ENCODE measurements around the gene TRPV3. TPM values are rescaled to one million over a fixed set of nuclear protein-coding genes. Genes with fewer than 3 reads are reported as not detected.

The TRPV3 gene
- total and polyA plus RNA-seq, 2 of the 13 experiments (the other 11 are each of a cell fraction or from before 2014, with no cell fraction given), result 0.90 to 1.0 TPM

DNA sequence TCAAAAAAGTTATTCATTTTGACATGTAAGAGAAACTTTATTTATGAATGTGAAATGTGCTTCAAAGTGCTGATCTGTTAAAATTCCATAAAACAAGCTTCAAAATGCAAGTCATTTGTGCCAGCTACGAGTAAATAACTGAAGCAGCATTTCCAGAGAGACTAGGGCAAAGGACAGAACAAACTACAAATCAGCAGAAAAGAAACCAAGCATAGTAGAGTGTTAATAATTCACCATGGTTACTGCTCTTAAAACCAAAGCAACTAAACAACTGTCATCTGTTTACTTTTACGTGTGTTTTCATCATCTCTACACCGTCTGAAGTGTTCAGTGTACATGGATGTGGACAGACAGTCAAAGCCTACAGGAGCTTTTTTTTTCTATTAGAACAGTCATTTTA is 83.4 kb downstream of the TRPV3 start (continued):
- TF ChIP-seq, protein P1, sequence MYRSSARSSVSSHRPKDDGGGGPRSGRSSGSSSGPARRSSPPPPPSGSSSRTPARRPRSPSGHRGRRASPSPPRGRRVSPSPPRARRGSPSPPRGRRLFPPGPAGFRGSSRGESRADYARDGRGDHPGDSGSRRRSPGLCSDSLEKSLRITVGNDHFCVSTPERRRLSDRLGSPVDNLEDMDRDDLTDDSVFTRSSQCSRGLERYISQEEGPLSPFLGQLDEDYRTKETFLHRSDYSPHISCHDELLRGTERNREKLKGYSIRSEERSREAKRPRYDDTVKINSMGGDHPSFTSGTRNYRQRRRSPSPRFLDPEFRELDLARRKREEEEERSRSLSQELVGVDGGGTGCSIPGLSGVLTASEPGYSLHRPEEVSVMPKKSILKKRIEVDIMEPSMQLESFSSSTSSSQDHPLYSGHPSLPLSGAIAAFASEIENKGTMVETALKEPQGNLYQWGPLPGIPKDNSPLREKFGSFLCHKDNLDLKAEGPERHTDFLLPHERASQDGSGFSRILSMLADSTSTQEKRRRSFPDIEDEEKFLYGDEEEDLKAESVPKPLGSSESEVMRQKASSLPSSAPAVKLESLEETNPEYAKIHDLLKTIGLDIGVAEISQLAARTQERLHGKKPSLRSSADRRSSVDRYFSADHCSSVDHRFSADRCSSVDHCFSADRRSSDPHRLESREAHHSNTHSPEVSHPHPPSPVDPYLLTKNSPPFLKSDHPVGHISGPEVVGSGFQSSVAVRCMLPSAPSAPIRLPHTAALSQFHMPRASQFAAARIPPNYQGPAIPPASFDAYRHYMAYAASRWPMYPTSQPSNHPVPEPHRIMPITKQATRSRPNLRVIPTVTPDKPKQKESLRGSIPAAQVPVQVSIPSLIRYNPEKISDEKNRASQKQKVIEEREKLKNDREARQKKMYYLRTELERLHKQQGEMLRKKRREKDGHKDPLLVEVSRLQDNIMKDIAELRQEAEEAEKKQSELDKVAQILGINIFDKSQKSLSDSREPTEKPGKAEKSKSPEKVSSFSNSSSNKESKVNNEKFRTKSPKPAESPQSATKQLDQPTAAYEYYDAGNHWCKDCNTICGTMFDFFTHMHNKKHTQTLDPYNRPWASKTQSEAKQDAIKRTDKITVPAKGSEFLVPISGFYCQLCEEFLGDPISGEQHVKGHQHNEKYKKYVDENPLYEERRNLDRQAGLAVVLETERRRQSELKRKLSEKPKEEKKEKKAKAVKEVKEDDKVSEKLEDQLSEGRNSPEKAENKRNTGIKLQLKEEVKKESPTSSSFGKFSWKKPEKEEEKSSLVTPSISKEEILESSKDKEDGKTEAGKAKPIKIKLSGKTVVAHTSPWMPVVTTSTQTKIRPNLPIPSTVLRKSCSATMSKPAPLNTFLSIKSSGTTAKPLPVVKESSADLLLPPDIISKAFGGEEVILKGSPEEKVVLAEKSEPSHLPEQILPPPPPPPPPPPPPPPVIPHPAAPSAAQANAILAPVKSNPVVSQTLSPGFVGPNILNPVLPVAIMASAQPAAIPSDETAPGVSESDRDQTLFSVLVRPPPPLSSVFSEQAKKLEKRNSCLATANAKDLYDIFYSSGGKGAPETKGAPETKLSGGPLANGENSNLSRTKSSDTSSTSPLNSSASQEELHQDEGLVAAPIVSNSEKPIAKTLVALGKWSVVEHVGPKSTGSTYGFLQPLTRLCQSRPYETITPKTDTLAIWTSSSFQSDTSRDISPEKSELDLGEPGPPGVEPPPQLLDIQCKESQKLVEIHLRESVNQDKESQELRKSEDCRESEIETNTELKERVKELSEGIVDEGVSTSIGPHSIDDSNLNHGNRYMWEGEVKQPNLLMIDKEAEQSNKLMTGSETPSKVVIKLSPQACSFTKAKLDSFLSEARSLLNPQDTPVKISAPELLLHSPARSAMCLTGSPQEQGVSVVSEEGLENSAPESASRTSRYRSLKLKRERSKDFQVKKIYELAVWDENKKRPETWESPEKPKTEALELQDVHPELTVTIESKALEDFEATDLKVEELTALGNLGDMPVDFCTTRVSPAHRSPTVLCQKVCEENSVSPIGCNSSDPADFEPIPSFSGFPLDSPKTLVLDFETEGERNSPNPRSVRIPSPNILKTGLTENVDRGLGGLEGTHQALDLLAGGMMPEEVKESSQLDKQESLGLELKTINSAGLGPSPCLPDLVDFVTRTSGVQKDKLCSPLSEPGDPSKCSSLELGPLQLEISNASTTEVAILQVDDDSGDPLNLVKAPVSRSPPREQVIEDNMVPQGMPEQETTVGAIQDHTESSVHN (CRISPR knock-in tag; IDR thresholded peaks at IDR 0.05), result no peak
- TF ChIP-seq PHF5A (CRISPR knock-in tag; IDR thresholded peaks at IDR 0.05; ENCODE audit: low read depth, unreplicated experiment), result no peak
- TF ChIP-seq RFX3 (CRISPR knock-in tag; IDR thresholded peaks at IDR 0.05), result peak; percentile 40; the same call in 1 of the 2 replicates
- TF ChIP-seq SRSF9 (IDR thresholded peaks at IDR 0.05; ENCODE audit: borderline replicate concordance, insufficient read depth, low read depth, low read length, poor library complexity, severe bottlenecking), result no peak
- TF ChIP-seq POLR2A (IDR thresholded peaks at IDR 0.05; ENCODE audit: insufficient read depth in 1 of 2, low read depth in 2 of 2, low read length in 2 of 2), result no peak
- no peak for TF ChIP-seq ERF (CRISPR knock-in tag; IDR thresholded peaks at IDR 0.05)
- TF ChIP-seq ZKSCAN8 (CRISPR knock-in tag; IDR thresholded peaks at IDR 0.05; ENCODE audit: borderline replicate concordance), result no peak
- TF ChIP-seq, protein P2, sequence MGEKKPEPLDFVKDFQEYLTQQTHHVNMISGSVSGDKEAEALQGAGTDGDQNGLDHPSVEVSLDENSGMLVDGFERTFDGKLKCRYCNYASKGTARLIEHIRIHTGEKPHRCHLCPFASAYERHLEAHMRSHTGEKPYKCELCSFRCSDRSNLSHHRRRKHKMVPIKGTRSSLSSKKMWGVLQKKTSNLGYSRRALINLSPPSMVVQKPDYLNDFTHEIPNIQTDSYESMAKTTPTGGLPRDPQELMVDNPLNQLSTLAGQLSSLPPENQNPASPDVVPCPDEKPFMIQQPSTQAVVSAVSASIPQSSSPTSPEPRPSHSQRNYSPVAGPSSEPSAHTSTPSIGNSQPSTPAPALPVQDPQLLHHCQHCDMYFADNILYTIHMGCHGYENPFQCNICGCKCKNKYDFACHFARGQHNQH (CRISPR knock-in tag; IDR thresholded peaks at IDR 0.05), result peak; percentile 25; the same call in 1 of the 2 replicates
- no peak for TF ChIP-seq NFKB2 (CRISPR knock-in tag; IDR thresholded peaks at IDR 0.05; ENCODE audit: borderline replicate concordance)
- TF ChIP-seq, protein P3, sequence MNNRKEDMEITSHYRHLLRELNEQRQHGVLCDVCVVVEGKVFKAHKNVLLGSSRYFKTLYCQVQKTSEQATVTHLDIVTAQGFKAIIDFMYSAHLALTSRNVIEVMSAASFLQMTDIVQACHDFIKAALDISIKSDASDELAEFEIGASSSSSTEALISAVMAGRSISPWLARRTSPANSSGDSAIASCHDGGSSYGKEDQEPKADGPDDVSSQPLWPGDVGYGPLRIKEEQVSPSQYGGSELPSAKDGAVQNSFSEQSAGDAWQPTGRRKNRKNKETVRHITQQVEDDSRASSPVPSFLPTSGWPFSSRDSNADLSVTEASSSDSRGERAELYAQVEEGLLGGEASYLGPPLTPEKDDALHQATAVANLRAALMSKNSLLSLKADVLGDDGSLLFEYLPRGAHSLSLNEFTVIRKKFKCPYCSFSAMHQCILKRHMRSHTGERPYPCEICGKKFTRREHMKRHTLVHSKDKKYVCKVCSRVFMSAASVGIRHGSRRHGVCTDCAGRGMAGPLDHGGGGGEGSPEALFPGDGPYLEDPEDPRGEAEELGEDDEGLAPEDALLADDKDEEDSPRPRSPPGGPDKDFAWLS (CRISPR knock-in tag; IDR thresholded peaks at IDR 0.05; ENCODE audit: borderline replicate concordance), result no peak
- TF ChIP-seq MEIS2 (CRISPR knock-in tag; IDR thresholded peaks at IDR 0.05), result no peak
- TF ChIP-seq GATAD2A (CRISPR knock-in tag; IDR thresholded peaks at IDR 0.05), result peak; percentile 66
- no peak for TF ChIP-seq NPAS2 (CRISPR knock-in tag; IDR thresholded peaks at IDR 0.05; ENCODE audit: borderline replicate concordance)
- no peak for TF ChIP-seq SOX13 (IDR thresholded peaks at IDR 0.05)
- TF ChIP-seq SOX13 (CRISPR knock-in tag; conservative IDR thresholded peaks at IDR 0.05 in 1 of 2, IDR thresholded peaks at IDR 0.05 in 1 of 2), result 0 out of 4 replicates have a peak, but pooled peaks of 1 of the 2 experiments have one; percentile 22
- no peak for TF ChIP-seq KLF9 (CRISPR knock-in tag; IDR thresholded peaks at IDR 0.05; ENCODE audit: low read depth)
- TF ChIP-seq HMG20A (CRISPR knock-in tag; IDR thresholded peaks at IDR 0.05; ENCODE audit: borderline replicate concordance), result peak; percentile 56; the same call in 1 of the 2 replicates
- TF ChIP-seq RFX1 (IDR thresholded peaks at IDR 0.05), result peak; percentile 77
- no peak for TF ChIP-seq STAG1 (CRISPR knock-in tag; IDR thresholded peaks at IDR 0.05)
